Measurements from ENCODE around the gene NEDD9. TPM values are rescaled to one million over a fixed set of nuclear protein-coding genes. Genes with fewer than 3 reads are reported as not detected.
A peak's percentile ranks its signal among the peaks of the same experiment; 100 is the strongest.

NEDD9 gene
- total RNA-seq, 4 donors from 2014 or later, result 36.2 to 99.1 (median 70.2) TPM

DNA sequence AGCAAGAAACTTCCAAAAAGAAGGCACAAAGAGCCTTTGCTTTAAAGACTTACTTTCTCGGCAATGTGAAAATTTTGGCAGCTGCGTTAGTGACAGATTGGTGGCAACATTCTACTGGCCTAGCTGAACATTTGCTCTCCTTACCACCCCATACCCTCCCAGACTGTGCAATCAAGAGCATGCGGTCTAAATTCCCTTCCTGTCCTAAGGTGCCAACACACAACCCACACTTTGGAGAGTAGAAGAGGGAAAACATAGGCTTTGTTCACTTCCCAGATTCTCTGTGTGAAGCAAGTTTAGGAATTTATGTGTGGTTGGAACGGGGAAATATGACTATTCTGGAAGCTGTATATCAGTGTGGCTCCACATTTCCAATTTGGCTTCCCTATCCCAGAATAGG is 29.8 kb upstream of the NEDD9 start:
- TF ChIP-seq CTCF (IDR thresholded peaks at IDR 0.05) (no peak), POLR2A (IDR thresholded peaks at IDR 0.05) (no peak)
- no peaks in the 10 kb centered on the region for H3K27me3 ChIP-seq
- no peak for DNase-seq
- H3K9me3 ChIP-seq, result no peaks in the 10 kb centered on the region
- intact Hi-C loops (cut with DNase I; ENCODE audit: low total_unique reads), result no loop called here
- H3K27ac ChIP-seq, result peak overlapping the region; percentile 36 to 75
- no peaks in the 10 kb centered on the region for H3K36me3 ChIP-seq
- H3K4me3 ChIP-seq, result no peak overlapping the region
- H3K4me1 ChIP-seq, result peaks cover 0 to 8% of the 10 kb centered on the region in 2 donors

GRCh38 chr6:11260249-11261038 is 28.0 kb upstream of the NEDD9 start:
- Histone ChIP-seq H3K4me1 (peaks cover 0 to 8% of the 10 kb centered on the region in 2 donors), H3K27me3 (no peaks in the 10 kb centered on the region), H3K9me3 (no peaks in the 10 kb centered on the region), H3K4me3 (no peak overlapping the region), H3K36me3 (no peaks in the 10 kb centered on the region), H3K27ac (no peak overlapping the region)
- intact Hi-C loops (cut with DNase I; ENCODE audit: low total_unique reads), result no loop called here
- no peak for TF ChIP-seq CTCF (IDR thresholded peaks at IDR 0.05)
- no peak for TF ChIP-seq POLR2A (IDR thresholded peaks at IDR 0.05)
- DNase-seq, result no peak

DNA sequence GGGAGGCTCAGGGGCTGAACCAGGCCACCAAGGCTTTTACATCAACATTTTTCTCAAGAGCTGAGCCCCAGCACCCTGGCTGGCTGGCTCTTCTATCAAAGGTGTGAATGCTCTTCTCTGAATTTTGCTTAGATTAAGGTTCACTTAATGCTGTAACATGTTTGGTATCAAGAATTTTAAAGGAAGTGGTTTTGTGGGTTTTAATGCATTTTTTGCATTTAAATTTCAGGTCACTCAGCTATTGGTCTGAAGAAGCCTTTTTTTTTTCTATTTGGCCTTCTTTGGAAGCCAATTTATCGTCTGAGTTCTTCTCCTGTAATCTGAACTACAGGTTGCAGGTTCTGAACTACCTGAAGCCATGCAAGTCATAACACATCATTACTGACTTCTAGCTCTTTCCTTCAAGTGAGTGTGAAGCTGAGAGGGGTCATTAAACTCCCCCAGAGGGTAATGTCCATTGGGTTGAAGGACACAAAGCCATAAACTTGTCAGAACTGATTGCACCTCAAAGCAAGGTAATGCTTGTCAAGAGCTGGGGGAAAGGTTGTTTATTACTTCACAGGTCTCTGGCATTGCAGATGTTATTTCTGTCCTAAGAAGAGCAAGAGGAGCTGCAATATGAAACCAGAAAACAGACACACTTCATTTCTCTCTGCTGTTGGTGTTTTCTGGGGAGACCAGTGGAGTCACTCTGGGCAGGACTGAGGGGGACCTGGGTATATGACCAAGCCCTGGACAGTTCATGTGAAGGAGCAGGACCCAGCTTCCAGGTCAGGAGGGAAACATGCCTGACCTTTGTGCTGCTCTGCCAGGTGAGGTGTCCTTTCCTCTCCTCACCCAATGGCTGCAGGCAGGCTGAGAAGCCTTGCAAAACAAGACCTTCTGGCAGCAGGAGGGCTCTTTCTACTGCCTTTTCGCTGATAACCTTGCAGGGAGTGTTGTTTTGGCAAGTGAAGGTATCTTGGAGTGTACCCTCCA is 26.1 kb upstream of the NEDD9 start:
- H3K36me3 ChIP-seq, result no peaks in the 10 kb centered on the region
- H3K27me3 ChIP-seq, result no peaks in the 10 kb centered on the region
- H3K4me3 ChIP-seq, result no peak overlapping the region
- H3K4me1 ChIP-seq, result peaks cover 0 to 8% of the 10 kb centered on the region in 2 donors
- H3K9me3 ChIP-seq, result no peaks in the 10 kb centered on the region
- no peak for DNase-seq
- H3K27ac ChIP-seq, result no peak overlapping the region
- intact Hi-C loops (cut with DNase I; ENCODE audit: low total_unique reads), result loop anchor here (10.0 kb wide), 1 partner anchor 166 kb away; no protein-coding TSS in a partner anchor
- TF ChIP-seq POLR2A (IDR thresholded peaks at IDR 0.05) (no peak), CTCF (IDR thresholded peaks at IDR 0.05) (no peak)

DNA sequence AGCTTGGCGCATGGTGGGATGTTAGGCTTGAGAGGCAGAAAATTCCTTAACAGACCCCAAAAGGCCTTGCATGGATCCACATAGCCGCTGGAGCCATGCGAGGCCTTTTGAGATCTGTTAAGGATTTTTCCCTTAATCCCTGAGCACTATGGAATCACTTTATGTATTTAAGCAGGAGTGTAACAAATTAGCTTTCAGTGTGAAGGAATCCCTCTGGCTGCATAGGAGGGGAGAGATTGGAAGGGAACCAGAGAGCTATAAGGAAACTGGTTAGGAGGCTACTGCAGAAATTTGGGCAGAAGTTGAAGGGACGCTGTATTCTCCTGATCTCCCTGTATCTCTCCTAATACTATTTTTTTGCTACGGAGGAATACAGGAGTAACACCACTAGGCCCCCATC is 23.1 kb upstream of the NEDD9 start:
- H3K27me3 ChIP-seq, result no peaks in the 10 kb centered on the region
- H3K9me3 ChIP-seq, result no peaks in the 10 kb centered on the region
- H3K36me3 ChIP-seq, result no peaks in the 10 kb centered on the region
- intact Hi-C loops (cut with DNase I; ENCODE audit: low total_unique reads), result loop anchor here (10.0 kb wide), 1 partner anchor 169 kb away; no protein-coding TSS in a partner anchor
- no peak overlapping the region for H3K27ac ChIP-seq
- H3K4me1 ChIP-seq, result peaks cover 6 to 16% of the 10 kb centered on the region in 2 donors
- H3K4me3 ChIP-seq, result no peak overlapping the region
- TF ChIP-seq CTCF (IDR thresholded peaks at IDR 0.05) (no peak), POLR2A (IDR thresholded peaks at IDR 0.05) (no peak)
- no peak for DNase-seq

Measured in uterus (tissue), 4 donors.